ENCODE measurements around the gene RASSF9.

RASSF9 gene

DNA sequence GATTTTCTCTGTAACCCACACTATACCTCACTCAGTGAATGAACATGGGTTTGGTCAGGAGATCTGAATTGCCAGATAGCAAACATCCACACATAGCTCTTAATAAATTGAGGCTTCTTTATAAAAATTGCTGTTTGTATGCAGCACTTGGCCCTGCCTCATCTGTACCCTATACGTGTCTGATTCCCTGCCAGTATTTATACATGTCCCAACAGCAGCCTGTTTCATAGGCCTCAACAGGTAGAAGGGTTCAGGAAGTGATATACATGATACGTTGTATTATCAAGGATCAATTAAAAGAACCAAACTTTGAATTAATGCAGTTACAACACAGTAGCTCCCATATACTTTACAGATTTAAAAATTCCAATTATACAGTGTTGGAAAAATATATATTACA lies 32.3 kb downstream of the RASSF9 start:
- Histone ChIP-seq H3K4me3 (ENCODE audit: insufficient read length, low read depth) (no peak overlapping the region), H3K9me3 (ENCODE audit: insufficient read depth, low read length) (no peaks in the 10 kb centered on the region), H3K36me3 (ENCODE audit: insufficient read depth, insufficient read length, low read length) (no peaks in the 10 kb centered on the region), H3K9ac (ENCODE audit: insufficient read length, low read depth) (no peak overlapping the region), H3K27me3 (ENCODE audit: insufficient read depth, insufficient read length) (no peaks in the 10 kb centered on the region), H3K4me1 (ENCODE audit: insufficient read depth, insufficient read length) (no peaks in the 10 kb centered on the region)
- TF ChIP-seq YY1 (IDR thresholded peaks at IDR 0.05; ENCODE audit: insufficient read depth, insufficient read length) (no peak), ZNF274 (IDR thresholded peaks at IDR 0.05; ENCODE audit: low read depth, low read length) (no peak), SUZ12 (IDR thresholded peaks at IDR 0.05; ENCODE audit: extremely low read depth, insufficient read depth, insufficient read length) (no peak)
- DNase-seq (ENCODE audit: low read depth, low spot score), result no peak

DNA sequence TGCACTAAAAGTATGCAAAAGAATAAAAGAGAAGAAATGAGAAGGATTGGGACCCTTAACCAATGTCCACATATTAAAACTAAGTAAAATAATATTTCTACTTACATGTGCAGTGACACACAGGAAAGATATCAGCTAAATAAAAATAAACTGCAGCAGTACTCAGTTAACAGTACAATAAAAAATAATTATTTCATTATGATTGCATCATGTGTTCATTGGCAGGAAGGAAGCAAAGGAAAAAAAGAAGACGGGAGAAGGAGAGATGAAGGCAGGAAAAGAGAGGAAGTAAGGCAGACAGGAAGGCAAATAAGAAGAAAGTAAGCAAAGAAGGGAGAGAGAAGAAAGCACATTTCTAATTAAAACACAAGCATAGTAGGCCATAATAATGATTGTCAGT lies 33.0 kb downstream of the RASSF9 start:
- Histone ChIP-seq H3K36me3 (ENCODE audit: insufficient read depth, insufficient read length, low read length) (no peaks in the 10 kb centered on the region), H3K9ac (ENCODE audit: insufficient read length, low read depth) (no peak overlapping the region), H3K4me3 (ENCODE audit: insufficient read length, low read depth) (no peak overlapping the region), H3K27me3 (ENCODE audit: insufficient read depth, insufficient read length) (no peaks in the 10 kb centered on the region), H3K9me3 (ENCODE audit: insufficient read depth, low read length) (no peaks in the 10 kb centered on the region), H3K4me1 (ENCODE audit: insufficient read depth, insufficient read length) (no peaks in the 10 kb centered on the region)
- no peak for TF ChIP-seq ZNF274 (IDR thresholded peaks at IDR 0.05; ENCODE audit: low read depth, low read length)
- no peak for TF ChIP-seq YY1 (IDR thresholded peaks at IDR 0.05; ENCODE audit: insufficient read depth, insufficient read length)
- no peak for TF ChIP-seq SUZ12 (IDR thresholded peaks at IDR 0.05; ENCODE audit: extremely low read depth, insufficient read depth, insufficient read length)
- DNase-seq (ENCODE audit: low read depth, low spot score), result no peak

DNA sequence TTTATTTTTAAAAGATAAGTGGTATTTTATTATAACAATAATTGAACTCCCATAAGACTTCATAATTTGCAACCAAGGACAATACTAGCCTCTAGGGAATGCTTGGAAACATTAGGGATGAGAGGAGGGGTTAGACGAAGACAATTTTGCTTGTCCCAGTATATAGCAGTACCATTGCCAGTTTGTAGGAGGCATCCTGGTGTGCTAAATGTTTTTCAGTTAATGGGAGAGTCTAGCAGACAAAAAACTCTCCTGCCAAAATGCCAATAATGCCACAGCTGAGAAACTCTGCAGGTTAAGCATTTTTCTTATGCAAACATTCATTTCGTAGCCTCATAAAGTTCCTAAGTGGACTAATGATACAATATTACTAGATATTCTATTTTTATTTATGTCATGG lies 38.1 kb downstream of the RASSF9 start:
- TF ChIP-seq YY1 (IDR thresholded peaks at IDR 0.05; ENCODE audit: insufficient read depth, insufficient read length), result no peak
- no peak for TF ChIP-seq ZNF274 (IDR thresholded peaks at IDR 0.05; ENCODE audit: low read depth, low read length)
- Histone ChIP-seq H3K27me3 (ENCODE audit: insufficient read depth, insufficient read length) (no peaks in the 10 kb centered on the region), H3K4me3 (ENCODE audit: insufficient read length, low read depth) (no peak overlapping the region), H3K9ac (ENCODE audit: insufficient read length, low read depth) (no peak overlapping the region), H3K4me1 (ENCODE audit: insufficient read depth, insufficient read length) (no peaks in the 10 kb centered on the region), H3K9me3 (ENCODE audit: insufficient read depth, low read length) (no peaks in the 10 kb centered on the region), H3K36me3 (ENCODE audit: insufficient read depth, insufficient read length, low read length) (no peaks in the 10 kb centered on the region)
- DNase-seq (ENCODE audit: low read depth, low spot score), result no peak

DNA sequence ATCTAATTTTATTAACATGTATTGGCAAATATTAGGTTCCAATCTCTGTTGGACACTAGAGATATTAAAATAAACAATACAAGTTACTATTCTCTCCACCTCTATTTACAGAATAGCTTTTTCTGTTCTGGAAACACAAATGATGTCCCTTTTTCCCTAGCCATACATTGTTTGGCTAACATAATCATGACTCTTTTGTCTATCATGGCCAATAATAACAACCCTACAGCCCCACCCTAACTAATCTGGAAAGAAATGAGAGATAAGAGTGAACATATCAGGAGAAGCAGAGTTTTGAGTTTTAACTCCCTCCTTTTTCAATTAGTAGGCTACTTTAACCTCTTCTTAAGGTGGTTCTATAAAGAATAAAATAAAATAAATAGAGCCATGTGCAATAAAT lies 40.2 kb downstream of the RASSF9 start:
- Histone ChIP-seq H3K4me1 (ENCODE audit: insufficient read depth, insufficient read length) (no peaks in the 10 kb centered on the region), H3K9me3 (ENCODE audit: insufficient read depth, low read length) (no peaks in the 10 kb centered on the region), H3K9ac (ENCODE audit: insufficient read length, low read depth) (no peak overlapping the region), H3K36me3 (ENCODE audit: insufficient read depth, insufficient read length, low read length) (no peaks in the 10 kb centered on the region), H3K27me3 (ENCODE audit: insufficient read depth, insufficient read length) (no peaks in the 10 kb centered on the region), H3K4me3 (ENCODE audit: insufficient read length, low read depth) (no peak overlapping the region)
- DNase-seq (ENCODE audit: low read depth, low spot score), result no peak
- TF ChIP-seq SUZ12 (IDR thresholded peaks at IDR 0.05; ENCODE audit: extremely low read depth, insufficient read depth, insufficient read length) (no peak), YY1 (IDR thresholded peaks at IDR 0.05; ENCODE audit: insufficient read depth, insufficient read length) (no peak), ZNF274 (IDR thresholded peaks at IDR 0.05; ENCODE audit: low read depth, low read length) (no peak)

DNA sequence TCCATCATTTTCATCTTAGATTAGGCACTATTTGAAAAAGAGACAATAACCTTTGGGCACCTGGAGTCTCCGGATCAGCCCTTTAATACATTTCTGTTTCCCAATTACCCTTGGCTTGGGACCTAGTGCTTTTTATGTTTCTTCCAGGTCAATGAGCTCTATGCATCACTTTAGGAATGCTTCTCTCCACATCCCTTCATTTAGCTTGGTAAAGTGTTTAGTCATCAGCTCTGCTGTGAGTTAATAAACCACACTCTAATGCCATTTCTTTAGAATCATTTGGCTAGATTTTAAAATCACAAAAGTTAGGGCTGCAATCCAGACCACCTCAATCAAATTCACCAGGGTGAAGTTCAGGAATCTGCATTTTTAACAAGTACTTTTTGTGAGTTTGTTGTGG lies 41.7 kb downstream of the RASSF9 start:
- no peaks in the 10 kb centered on the region for H3K36me3 ChIP-seq (ENCODE audit: insufficient read depth, insufficient read length, low read length)
- H3K9ac ChIP-seq (ENCODE audit: insufficient read length, low read depth), result no peak overlapping the region
- H3K9me3 ChIP-seq (ENCODE audit: insufficient read depth, low read length), result no peaks in the 10 kb centered on the region
- DNase-seq (ENCODE audit: low read depth, low spot score), result no peak
- H3K27me3 ChIP-seq (ENCODE audit: insufficient read depth, insufficient read length), result no peaks in the 10 kb centered on the region
- no peak overlapping the region for H3K4me3 ChIP-seq (ENCODE audit: insufficient read length, low read depth)
- no peaks in the 10 kb centered on the region for H3K4me1 ChIP-seq (ENCODE audit: insufficient read depth, insufficient read length)
- TF ChIP-seq ZNF274 (IDR thresholded peaks at IDR 0.05; ENCODE audit: low read depth, low read length), result no peak
- no peak for TF ChIP-seq SUZ12 (IDR thresholded peaks at IDR 0.05; ENCODE audit: extremely low read depth, insufficient read depth, insufficient read length)
- no peak for TF ChIP-seq YY1 (IDR thresholded peaks at IDR 0.05; ENCODE audit: insufficient read depth, insufficient read length)

DNA sequence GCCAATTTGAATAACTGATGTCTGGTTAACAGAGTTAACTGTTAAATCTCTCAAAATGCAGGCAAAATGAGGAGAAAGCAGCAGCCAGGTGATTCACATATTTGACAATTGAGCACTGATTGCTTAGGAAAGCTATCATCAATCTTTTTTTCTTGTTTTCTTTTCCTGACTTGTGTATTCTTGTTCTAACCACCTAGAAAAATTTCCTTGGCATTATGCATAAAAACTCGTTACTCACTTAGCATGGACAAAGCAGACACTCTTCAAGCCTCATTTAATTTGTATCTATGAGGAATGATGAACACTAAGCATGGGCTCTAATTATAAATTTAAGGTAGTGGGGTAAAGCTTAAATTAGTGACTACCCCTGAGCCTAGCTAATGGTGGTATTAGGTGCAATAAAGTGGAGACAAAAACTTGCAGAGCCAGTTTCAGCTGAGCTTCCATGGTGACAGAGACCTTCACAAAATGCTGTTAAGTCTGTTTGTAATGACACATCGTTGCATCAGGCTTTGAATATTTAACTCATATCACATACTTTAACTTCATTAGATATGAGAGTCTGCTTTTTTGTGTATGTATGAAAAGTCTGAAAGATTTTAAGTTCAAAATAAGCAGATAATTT lies 52.0 kb downstream of the RASSF9 start:
- no peak for DNase-seq (ENCODE audit: low read depth, low spot score)
- Histone ChIP-seq H3K4me1 (ENCODE audit: insufficient read depth, insufficient read length) (no peaks in the 10 kb centered on the region), H3K9me3 (ENCODE audit: insufficient read depth, low read length) (no peaks in the 10 kb centered on the region; the same call in 1 of the 2 replicates), H3K36me3 (ENCODE audit: insufficient read depth, insufficient read length, low read length) (no peaks in the 10 kb centered on the region), H3K9ac (ENCODE audit: insufficient read length, low read depth) (no peak overlapping the region), H3K27me3 (ENCODE audit: insufficient read depth, insufficient read length) (no peaks in the 10 kb centered on the region), H3K4me3 (ENCODE audit: insufficient read length, low read depth) (no peak overlapping the region)
- TF ChIP-seq ZNF274 (IDR thresholded peaks at IDR 0.05; ENCODE audit: low read depth, low read length) (no peak), YY1 (IDR thresholded peaks at IDR 0.05; ENCODE audit: insufficient read depth, insufficient read length) (no peak), SUZ12 (IDR thresholded peaks at IDR 0.05; ENCODE audit: extremely low read depth, insufficient read depth, insufficient read length) (no peak)

DNA sequence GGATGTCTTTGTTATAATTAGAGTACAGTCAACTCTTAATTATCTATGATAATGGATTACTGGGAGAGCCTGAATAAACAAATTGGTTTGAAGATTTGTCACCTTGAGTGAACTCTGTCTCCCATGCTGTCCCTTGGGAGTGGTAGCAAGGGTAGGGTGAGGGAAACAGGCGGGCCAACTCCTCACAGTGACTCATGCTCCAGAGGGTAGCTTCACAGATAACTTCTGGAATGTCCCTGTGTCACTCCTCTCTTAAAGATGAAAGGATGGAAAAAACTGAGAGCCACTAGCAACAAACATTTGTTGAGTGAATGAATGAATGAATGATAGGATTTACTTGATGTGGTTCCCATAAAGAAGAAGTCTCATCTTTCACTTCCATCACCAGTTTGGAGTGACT lies 53.5 kb downstream of the RASSF9 start:
- no peak for TF ChIP-seq ZNF274 (IDR thresholded peaks at IDR 0.05; ENCODE audit: low read depth, low read length)
- TF ChIP-seq SUZ12 (IDR thresholded peaks at IDR 0.05; ENCODE audit: extremely low read depth, insufficient read depth, insufficient read length), result no peak
- TF ChIP-seq YY1 (IDR thresholded peaks at IDR 0.05; ENCODE audit: insufficient read depth, insufficient read length), result no peak
- H3K4me1 ChIP-seq (ENCODE audit: insufficient read depth, insufficient read length), result no peaks in the 10 kb centered on the region

More for the DNA sequence above, 53.5 kb downstream of the RASSF9 start:
- Histone ChIP-seq H3K9me3 (ENCODE audit: insufficient read depth, low read length) (no peaks in the 10 kb centered on the region; the same call in 1 of the 2 replicates), H3K9ac (ENCODE audit: insufficient read length, low read depth) (no peak overlapping the region), H3K4me3 (ENCODE audit: insufficient read length, low read depth) (no peak overlapping the region), H3K36me3 (ENCODE audit: insufficient read depth, insufficient read length, low read length) (no peaks in the 10 kb centered on the region), H3K27me3 (ENCODE audit: insufficient read depth, insufficient read length) (no peaks in the 10 kb centered on the region)
- no peak for DNase-seq (ENCODE audit: low read depth, low spot score)

Data from NT2/D1 (cell line).